Thyroid gland (tissue), 4 donors: ENCODE measurements around the gene FGD6. TPM values are rescaled to one million over a fixed set of nuclear protein-coding genes. Genes with fewer than 3 reads are reported as not detected.
"Not testable (repeated sequence)": the region's sequence is repeated elsewhere in the genome, so short reads cannot be mapped to it uniquely, and the experiment has no call there.

Experiments
- DNase-seq, 2 donors: peaks; one replicate each; pipeline ENCODE4 v3.0.0-alpha.2; 2019
- H3K27ac ChIP-seq, 3 donors: fragments of 200-600 bp; sonication (generic); 1 replicate in 2 of 3; 2 replicates in 1 of 3; pipeline ENCODE4 v1.5.1; 2016 to 2019; ENCODE audit warnings: mild to moderate bottlenecking in 1 of 3, moderate library complexity in 1 of 3
- H3K27me3 ChIP-seq: fragments of 200-600 bp; sonication (generic); one replicate; pipeline ENCODE4 v1.5.1; 2019
- H3K36me3 ChIP-seq, 2 donors: fragments of 200-600 bp; sonication (generic); one replicate each; pipeline ENCODE4 v1.5.1; 2016 to 2019
- H3K4me1 ChIP-seq, 2 donors: fragments of 200-600 bp; sonication (generic); one replicate each; pipeline ENCODE4 v1.5.1; 2017 to 2019
- H3K4me3 ChIP-seq, 3 donors: fragments of 200-600 bp; sonication (generic); replicated peaks in 1 of 3; 1 replicate in 2 of 3; 2 replicates in 1 of 3; pipeline ENCODE4 v1.5.1; 2016; ENCODE audit warnings: mild to moderate bottlenecking in 1 of 3
- H3K9me3 ChIP-seq: fragments of 200-600 bp; sonication (generic); one replicate; pipeline ENCODE4 v1.5.1; 2017
- CTCF ChIP-seq, 6 experiments: fragments of 200-600 bp in 3 of 6; fragments of 450-650 bp in 3 of 6; sonication (generic) in 3 of 6; IDR thresholded peaks; one replicate each; pipeline ENCODE4 v1.5.1; 2016 to 2019; ENCODE audit warnings: antibody characterized with exemption in 6 of 6, mild to moderate bottlenecking in 2 of 6, inconsistent platforms in 1 of 6, moderate library complexity in 1 of 6
- POLR2A ChIP-seq, 2 donors: fragments of 450-650 bp; IDR thresholded peaks; one replicate each; pipeline ENCODE4 v1.6.1; 2017; ENCODE audit warnings: antibody characterized with exemption in 2 of 2, mild to moderate bottlenecking in 2 of 2, moderate library complexity in 1 of 2
- WGBS, 2 donors: methylation state at CpG; one replicate each; pipeline ENCODE4 v1.1.5; 2017; 5-methylcytosine and 5-hydroxymethylcytosine counted together
- intact Hi-C: fragments of 100-400 bp; cut with DNase I; formaldehyde crosslinking; loops from one replicate; pipeline ENCODE4 v1.15.1; 2023
- total RNA-seq, 4 donors: library from RNA; depleted of rRNA; stranded (reverse); fragments of >200 nt; gene quantifications; one replicate each; pipeline ENCODE4 v1.2.3, GENCODE V29; 2016

The FGD6 gene
- total RNA-seq, 4 donors from 2014 or later = 27.1 to 33.7 (median 30.8) TPM

GRCh38 chr12:95099270-95099790 is 117.9 kb downstream of the FGD6 start:
- Histone ChIP-seq H3K4me3 (no peak overlapping the region), H3K27ac (no peak overlapping the region), H3K36me3 (peaks cover 3 to 5% of the 10 kb centered on the region in 2 donors), H3K27me3 (no peaks in the 10 kb centered on the region), H3K9me3 (no peaks in the 10 kb centered on the region), H3K4me1 (peaks cover 2 to 8% of the 10 kb centered on the region in 2 donors)
- no peak for TF ChIP-seq CTCF (IDR thresholded peaks at IDR 0.05)
- TF ChIP-seq POLR2A (IDR thresholded peaks at IDR 0.05) = no peak
- WGBS, 2 donors = 94 to 95% methylated on average over 4 of the region's 4 CpGs
- DNase-seq = no peak
- intact Hi-C loops = no loop called here

- DNase-seq = no peak
- WGBS, 2 donors = 78 to 84% methylated on average over 3 of the region's 3 CpGs
- TF ChIP-seq CTCF (IDR thresholded peaks at IDR 0.05) (no peak), POLR2A (IDR thresholded peaks at IDR 0.05) (no peak)
These were observed 120.4 kb downstream of the FGD6 start for GRCh38 chr12:95096852-95097251.

DNA sequence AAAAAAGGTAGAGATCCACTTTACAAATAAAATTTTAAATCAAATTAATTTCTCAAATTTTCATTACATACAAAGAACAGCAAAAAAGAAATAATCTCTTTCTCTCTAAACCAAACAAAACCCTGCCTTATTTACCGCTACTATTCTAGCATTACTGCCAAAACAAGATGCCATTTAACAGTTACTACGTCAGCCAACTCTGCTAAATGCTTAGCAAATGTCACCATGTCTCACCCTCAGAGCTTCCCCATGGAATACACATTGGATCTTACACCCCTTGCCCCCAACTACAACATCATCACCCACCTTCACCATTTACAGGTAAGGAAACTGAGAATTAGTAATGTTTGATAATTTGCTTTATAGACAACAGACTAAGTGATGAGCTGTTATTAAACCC is 120.9 kb downstream of the FGD6 start:
- H3K27ac ChIP-seq = no peak overlapping the region
- TF ChIP-seq CTCF (IDR thresholded peaks at IDR 0.05) (no peak), POLR2A (IDR thresholded peaks at IDR 0.05) (no peak)
- 88 to 92% methylated on average over 2 of the region's 2 CpGs for WGBS, 2 donors
- peaks cover 3 to 5% of the 10 kb centered on the region in 2 donors for H3K36me3 ChIP-seq
- H3K4me1 ChIP-seq = peaks cover 0 to 6% of the 10 kb centered on the region in 2 donors
- no peak for DNase-seq
- H3K9me3 ChIP-seq = no peaks in the 10 kb centered on the region
- no peaks in the 10 kb centered on the region for H3K27me3 ChIP-seq
- no peak overlapping the region for H3K4me3 ChIP-seq
- intact Hi-C loops = no loop called here

More at GRCh38 chr12:95096852-95097251, 120.4 kb downstream of the FGD6 start:
- Histone ChIP-seq H3K36me3 (peaks cover 2 to 5% of the 10 kb centered on the region in 2 donors), H3K27ac (no peak overlapping the region), H3K9me3 (no peaks in the 10 kb centered on the region), H3K4me1 (peaks cover 0 to 6% of the 10 kb centered on the region in 2 donors), H3K27me3 (no peaks in the 10 kb centered on the region), H3K4me3 (no peak overlapping the region)
- intact Hi-C loops = no loop called here

DNA sequence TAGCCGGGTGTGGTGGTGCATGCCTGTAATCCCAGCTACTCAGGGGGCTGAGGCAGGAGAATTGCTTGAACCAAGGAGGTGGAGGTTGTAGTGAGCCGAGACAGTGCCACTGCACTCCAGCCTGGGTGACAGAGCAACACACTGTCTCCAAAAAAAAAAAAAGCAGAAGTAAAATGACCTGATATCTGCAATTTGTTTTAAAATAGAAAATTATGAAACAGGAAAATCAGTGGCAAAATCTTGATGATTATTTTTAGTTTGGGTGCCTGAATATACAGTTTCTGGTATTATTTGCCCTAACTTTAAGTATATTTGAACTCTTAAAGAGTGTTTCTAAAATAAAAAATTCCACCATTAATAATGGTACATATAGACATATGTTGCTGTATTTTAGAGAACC is 121.4 kb downstream of the FGD6 start:
- H3K27ac ChIP-seq, DNase-seq, H3K4me1 ChIP-seq, H3K9me3 ChIP-seq, intact Hi-C loops, H3K36me3 ChIP-seq, H3K4me3 ChIP-seq, H3K27me3 ChIP-seq: not testable (repeated sequence)
- 78 to 85% methylated on average over 2 of the region's 2 CpGs for WGBS, 2 donors

GRCh38 chr12:95089462-95089861 is 127.8 kb downstream of the FGD6 start:
- no peak for TF ChIP-seq CTCF (IDR thresholded peaks at IDR 0.05)
- no peak for TF ChIP-seq POLR2A (IDR thresholded peaks at IDR 0.05)
- no peak overlapping the region for H3K4me3 ChIP-seq
- no peaks in the 10 kb centered on the region for H3K4me1 ChIP-seq
- H3K36me3 ChIP-seq = peaks cover 3 to 12% of the 10 kb centered on the region in 2 donors
- WGBS, 2 donors = 65 to 91% methylated on average over 1 of the region's 1 CpG
- no peak for DNase-seq
- H3K9me3 ChIP-seq = no peaks in the 10 kb centered on the region
- no peak overlapping the region for H3K27ac ChIP-seq
- intact Hi-C loops = no loop called here
- no peaks in the 10 kb centered on the region for H3K27me3 ChIP-seq
